Karpas-422 (cell line): ENCODE results near the gene CYFIP1. TPM values are rescaled to one million over a fixed set of nuclear protein-coding genes. Genes with fewer than 3 reads are reported as not detected.

Experiments
- DNase-seq: peaks from one replicate; pipeline ENCODE4 v3.0.0-alpha.2; 2015
- H2AFZ ChIP-seq: fragments of 200-600 bp; sonication (generic); 2 replicates; pipeline ENCODE4 v1.6.1; 2014; ENCODE audit warnings: antibody characterized with exemption, low read length, mixed read lengths
- H3K27ac ChIP-seq: fragments of 200-600 bp; sonication (generic); 2 replicates; pipeline ENCODE4 v1.5.1; 2014; ENCODE audit warnings: mild to moderate bottlenecking, low read length, moderate library complexity
- H3K27me3 ChIP-seq: fragments of 200-600 bp; sonication (generic); 2 replicates; pipeline ENCODE4 v1.6.1; 2014; ENCODE audit warnings: low read length, mixed read lengths
- H3K36me3 ChIP-seq: fragments of 200-600 bp; sonication (generic); 2 replicates; pipeline ENCODE4 v1.6.1; 2014; ENCODE audit warnings: low read length, mixed read lengths; ENCODE audit not compliant: insufficient read depth
- H3K4me1 ChIP-seq: fragments of 200-600 bp; sonication (generic); 2 replicates; pipeline ENCODE4 v1.6.1; 2014; ENCODE audit warnings: mild to moderate bottlenecking, low read length, mixed read lengths
- H3K4me2 ChIP-seq: fragments of 200-600 bp; sonication (generic); 2 replicates; pipeline ENCODE4 v1.6.1; 2014; ENCODE audit warnings: low read length, low read depth, mild to moderate bottlenecking; ENCODE audit not compliant: poor library complexity, severe bottlenecking
- H3K4me3 ChIP-seq: fragments of 200-600 bp; sonication (generic); 2 replicates; pipeline ENCODE4 v1.5.1; 2014; ENCODE audit warnings: mild to moderate bottlenecking, antibody characterized with exemption, low read length, mixed read lengths
- H3K79me2 ChIP-seq: fragments of 200-600 bp; sonication (generic); 2 replicates; pipeline ENCODE4 v1.6.1; 2014; ENCODE audit warnings: mild to moderate bottlenecking, low read length, mixed read lengths
- H3K9ac ChIP-seq: fragments of 200-600 bp; sonication (generic); 2 replicates; pipeline ENCODE4 v1.6.0; 2014; ENCODE audit warnings: low read length
- H3K9me2 ChIP-seq: fragments of 200-600 bp; sonication (generic), shearing (Covaris generic); replicated peaks from 2 replicates; pipeline ENCODE4 v1.6.0; 2014; ENCODE audit warnings: mild to moderate bottlenecking, low read length, moderate library complexity; ENCODE audit not compliant: insufficient read depth
- H3K9me3 ChIP-seq: fragments of 300-700, 200-600 bp; sonication (generic); 2 replicates; pipeline ENCODE4 v1.6.1; 2014; ENCODE audit warnings: low read length, mixed read lengths
- H4K20me1 ChIP-seq: fragments of 200-600 bp; sonication (generic); 2 replicates; pipeline ENCODE4 v1.6.1; 2014; ENCODE audit warnings: mild to moderate bottlenecking, antibody characterized with exemption, low read length, low read depth; ENCODE audit not compliant: insufficient read depth
- total RNA-seq: library from RNA; depleted of rRNA; stranded (reverse); fragments of >200 nt; shearing (Covaris generic); gene quantifications from 2 replicates; pipeline ENCODE4 v1.2.3, GENCODE V29; 2014; ENCODE audit warnings: low replicate concordance

CYFIP1 gene
- total RNA-seq, 1 experiment from 2014 or later, result 0.04 TPM

DNA sequence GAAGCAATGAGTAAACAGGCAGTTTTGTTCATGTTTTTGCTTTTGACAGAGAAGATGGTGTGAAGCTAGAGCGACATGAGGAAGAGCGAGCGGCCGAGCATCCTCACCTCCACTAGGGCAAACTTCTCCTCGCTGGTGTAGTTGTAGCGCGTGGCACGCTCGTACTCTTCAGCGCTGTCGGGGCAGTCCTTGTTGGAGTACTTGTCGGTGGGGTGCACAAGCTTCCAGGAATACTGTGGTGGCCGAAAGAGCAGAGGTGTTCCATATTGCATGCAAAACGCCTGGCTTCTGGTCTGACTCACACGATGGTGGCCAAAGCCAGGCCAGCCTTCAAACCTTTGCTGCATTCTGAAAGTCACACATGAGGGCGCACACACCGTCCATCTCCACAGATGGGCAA is 54.3 kb downstream of the CYFIP1 start:
- Histone ChIP-seq H3K9me3 (no peaks in the 10 kb centered on the region), H3K79me2 (no peaks in the 10 kb centered on the region), H3K9me2 (no peaks in the 10 kb centered on the region), H3K4me3 (no peak overlapping the region), H3K4me1 (no peaks in the 10 kb centered on the region), H3K27me3 (no peaks in the 10 kb centered on the region), H3K36me3 (no peaks in the 10 kb centered on the region), H2AFZ (no peak overlapping the region), H4K20me1 (no peaks in the 10 kb centered on the region), H3K4me2 (no peak overlapping the region), H3K9ac (no peak overlapping the region), H3K27ac (no peak overlapping the region)
- DNase-seq, result no peak

GRCh38 chr15:22922003-22922402 is 58.2 kb downstream of the CYFIP1 start:
- Histone ChIP-seq H4K20me1 (no peaks in the 10 kb centered on the region), H3K27me3 (no peaks in the 10 kb centered on the region), H3K4me2 (no peak overlapping the region), H2AFZ (no peak overlapping the region), H3K9ac (no peak overlapping the region), H3K79me2 (no peaks in the 10 kb centered on the region), H3K9me2 (no peaks in the 10 kb centered on the region), H3K27ac (no peak overlapping the region), H3K9me3 (no peaks in the 10 kb centered on the region), H3K36me3 (no peaks in the 10 kb centered on the region), H3K4me1 (no peaks in the 10 kb centered on the region), H3K4me3 (no peak overlapping the region)
- no peak for DNase-seq

- Histone ChIP-seq H3K4me1 (no peaks in the 10 kb centered on the region), H3K9ac (no peak overlapping the region), H3K79me2 (no peaks in the 10 kb centered on the region), H3K27ac (no peak overlapping the region), H3K36me3 (no peaks in the 10 kb centered on the region), H4K20me1 (no peaks in the 10 kb centered on the region), H3K27me3 (no peaks in the 10 kb centered on the region), H3K4me2 (no peak overlapping the region), H3K9me2 (no peaks in the 10 kb centered on the region), H3K4me3 (no peak overlapping the region), H3K9me3 (no peaks in the 10 kb centered on the region), H2AFZ (no peak overlapping the region)
- no peak for DNase-seq
Observed at GRCh38 chr15:22919171-22919570, 61.0 kb downstream of the CYFIP1 start.

DNA sequence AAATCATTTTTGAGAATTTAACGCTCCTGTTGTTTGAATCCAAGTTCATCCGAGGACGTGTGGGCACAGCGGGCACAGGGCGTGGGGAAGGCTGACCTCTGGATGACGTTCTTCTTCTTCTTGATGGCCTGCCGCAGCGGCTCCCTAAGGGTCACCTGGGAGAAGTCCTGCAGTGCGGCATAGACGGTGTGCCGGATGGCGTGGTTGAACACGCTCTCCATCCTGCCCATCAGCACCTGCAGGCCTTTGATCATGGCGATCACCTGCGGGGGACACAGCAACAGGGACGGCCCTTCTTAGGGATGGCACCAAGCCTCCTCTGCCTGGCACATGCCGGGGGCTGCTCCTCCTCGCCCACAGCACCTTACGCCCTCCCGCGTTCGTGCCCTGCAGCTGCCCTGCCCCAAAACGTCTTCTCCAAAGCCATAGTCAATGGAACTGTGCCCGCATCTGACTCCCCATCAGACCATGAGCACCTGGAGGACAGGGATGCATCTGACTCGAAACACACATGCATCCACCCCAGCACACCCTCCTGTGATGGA is 61.5 kb downstream of the CYFIP1 start:
- Histone ChIP-seq H4K20me1 (no peaks in the 10 kb centered on the region), H3K79me2 (no peaks in the 10 kb centered on the region), H3K9me3 (no peaks in the 10 kb centered on the region), H3K4me2 (no peak overlapping the region), H2AFZ (no peak overlapping the region), H3K9ac (no peak overlapping the region), H3K27ac (no peak overlapping the region), H3K36me3 (no peaks in the 10 kb centered on the region), H3K27me3 (no peaks in the 10 kb centered on the region), H3K4me3 (no peak overlapping the region), H3K9me2 (no peaks in the 10 kb centered on the region), H3K4me1 (no peaks in the 10 kb centered on the region)
- DNase-seq, result no peak

GRCh38 chr15:22918056-22918455 is 62.1 kb downstream of the CYFIP1 start:
- Histone ChIP-seq H3K27ac (no peak overlapping the region), H3K36me3 (no peaks in the 10 kb centered on the region), H3K9me2 (no peaks in the 10 kb centered on the region), H3K4me2 (no peak overlapping the region), H3K4me1 (no peaks in the 10 kb centered on the region), H3K9me3 (no peaks in the 10 kb centered on the region), H3K4me3 (no peak overlapping the region), H3K79me2 (no peaks in the 10 kb centered on the region), H3K27me3 (no peaks in the 10 kb centered on the region), H3K9ac (no peak overlapping the region), H4K20me1 (no peaks in the 10 kb centered on the region), H2AFZ (no peak overlapping the region)
- no peak for DNase-seq

DNA sequence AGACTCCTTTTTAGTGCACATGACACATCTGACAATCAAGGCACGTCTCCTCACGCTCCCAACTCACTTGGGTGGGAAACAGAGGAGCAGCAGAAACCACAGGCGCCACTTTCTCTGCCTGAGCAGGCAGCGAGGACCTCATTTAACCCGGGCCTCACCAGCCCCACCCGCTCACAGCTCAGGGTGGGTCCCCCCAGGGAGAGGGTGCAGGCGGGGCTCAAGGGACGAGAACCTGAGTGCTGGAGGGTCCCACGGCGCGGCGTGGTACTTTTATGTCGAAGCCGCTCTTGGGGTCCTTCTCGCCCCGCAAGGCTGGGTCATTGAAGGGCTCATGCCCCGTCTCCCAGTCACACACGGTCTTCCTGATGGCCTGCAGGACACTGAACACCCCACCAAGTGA is 62.6 kb downstream of the CYFIP1 start:
- H3K4me3 ChIP-seq, result no peak overlapping the region
- no peaks in the 10 kb centered on the region for H3K79me2 ChIP-seq
- no peak for DNase-seq
- no peaks in the 10 kb centered on the region for H3K9me3 ChIP-seq
- no peaks in the 10 kb centered on the region for H3K27me3 ChIP-seq
- H3K9ac ChIP-seq, result no peak overlapping the region
- H3K4me1 ChIP-seq, result no peaks in the 10 kb centered on the region
- H3K36me3 ChIP-seq, result no peaks in the 10 kb centered on the region
- no peak overlapping the region for H2AFZ ChIP-seq
- H3K27ac ChIP-seq, result no peak overlapping the region
- no peaks in the 10 kb centered on the region for H3K9me2 ChIP-seq
- H4K20me1 ChIP-seq, result no peaks in the 10 kb centered on the region
- no peak overlapping the region for H3K4me2 ChIP-seq

- no peak overlapping the region for H3K27ac ChIP-seq
- no peaks in the 10 kb centered on the region for H3K9me3 ChIP-seq
- no peak overlapping the region for H3K4me3 ChIP-seq
- H3K36me3 ChIP-seq, result no peaks in the 10 kb centered on the region
- no peak overlapping the region for H3K9ac ChIP-seq
- no peaks in the 10 kb centered on the region for H3K4me1 ChIP-seq
- H2AFZ ChIP-seq, result no peak overlapping the region
- no peaks in the 10 kb centered on the region for H3K9me2 ChIP-seq
- H3K27me3 ChIP-seq, result no peaks in the 10 kb centered on the region
- no peak for DNase-seq
- H3K79me2 ChIP-seq, result no peaks in the 10 kb centered on the region
- H4K20me1 ChIP-seq, result no peaks in the 10 kb centered on the region
- no peak overlapping the region for H3K4me2 ChIP-seq
Observed at GRCh38 chr15:22916606-22917350, 63.4 kb downstream of the CYFIP1 start.

GRCh38 chr15:22915866-22916515 is 64.2 kb downstream of the CYFIP1 start:
- Histone ChIP-seq H2AFZ (no peak overlapping the region), H3K9me2 (no peaks in the 10 kb centered on the region)

More at GRCh38 chr15:22915866-22916515, 64.2 kb downstream of the CYFIP1 start:
- Histone ChIP-seq H3K4me3 (no peak overlapping the region), H3K27me3 (no peaks in the 10 kb centered on the region), H3K27ac (no peak overlapping the region), H3K9ac (no peak overlapping the region), H3K79me2 (no peaks in the 10 kb centered on the region), H3K36me3 (no peaks in the 10 kb centered on the region), H3K4me1 (no peaks in the 10 kb centered on the region), H4K20me1 (no peaks in the 10 kb centered on the region), H3K4me2 (no peak overlapping the region), H3K9me3 (no peaks in the 10 kb centered on the region)
- DNase-seq, result no peak
